Measurements from ENCODE around the gene LSMEM2.
A peak's percentile ranks its signal among the peaks of the same experiment; 100 is the strongest.
"Not testable (repeated sequence)": the region's sequence is repeated elsewhere in the genome, so short reads cannot be mapped to it uniquely, and the experiment has no call there.

LSMEM2 gene

DNA sequence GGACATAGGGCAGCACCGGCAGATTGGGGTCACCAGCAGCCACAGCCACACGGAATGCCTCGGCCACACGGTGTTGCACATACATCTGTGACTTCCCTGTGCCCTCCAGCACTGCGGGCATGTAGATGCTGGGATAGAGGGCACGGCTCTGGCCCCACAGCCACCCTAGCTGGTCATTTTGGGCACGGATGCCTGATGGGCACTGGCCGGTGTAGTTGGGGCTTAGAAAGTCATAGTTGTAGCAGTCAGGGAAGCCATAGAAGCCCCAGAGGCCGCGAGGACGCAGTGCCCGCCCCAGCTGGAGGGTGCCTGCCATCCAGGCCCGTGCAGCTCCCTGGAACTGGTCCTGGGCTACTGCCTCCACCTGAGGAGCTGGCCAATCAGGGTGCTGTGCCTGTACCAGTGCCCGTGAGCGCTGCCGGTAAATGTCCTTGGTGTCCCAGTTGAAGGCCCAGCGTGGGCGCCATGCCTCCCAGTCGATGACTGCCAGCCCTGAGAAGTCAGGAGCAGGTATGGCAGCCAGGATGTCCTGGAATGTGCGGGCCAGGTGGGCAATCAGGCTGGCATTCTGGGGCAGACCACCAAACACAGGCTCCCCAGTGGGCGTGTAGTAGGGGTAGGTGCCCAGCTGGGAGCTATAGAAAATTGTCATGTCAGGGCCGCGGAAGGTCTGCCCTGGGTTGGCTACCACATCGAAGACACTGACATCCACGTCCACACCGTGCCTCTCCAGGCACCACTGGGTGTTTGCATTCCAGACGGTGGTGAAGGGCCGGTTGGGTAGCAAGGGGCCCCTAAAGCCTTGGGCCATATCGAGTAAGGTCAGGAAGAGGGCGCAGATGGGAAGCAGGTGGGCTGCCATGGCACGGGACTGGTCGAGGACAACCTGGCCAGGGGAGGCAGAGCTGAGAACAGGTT, 23.5 kb downstream of the LSMEM2 start:
- Mint-ChIP-seq H3K4me1 (ENCODE audit: low read depth) (peaks cover 18% of the 10 kb centered on the region), H3K4me3 (no peak overlapping the region), H3K27me3 (ENCODE audit: low read depth) (no peaks in the 10 kb centered on the region), H3K9me3 (no peaks in the 10 kb centered on the region), H3K36me3 (ENCODE audit: low read depth) (peaks cover 3% of the 10 kb centered on the region), H3K27ac (no peak overlapping the region)

- H3K4me3 Mint-ChIP-seq, result no peak within 1 kb of the TSS
- peaks cover 10% of the 10 kb centered on the region for H3K4me1 Mint-ChIP-seq (ENCODE audit: low read depth)
- H3K9me3 Mint-ChIP-seq, result no peaks in the 10 kb centered on the region
- H3K27ac Mint-ChIP-seq, result no peak within 1 kb of the TSS
- no peaks in the 10 kb centered on the region for H3K27me3 Mint-ChIP-seq (ENCODE audit: low read depth)
- H3K36me3 Mint-ChIP-seq (ENCODE audit: low read depth), result peaks cover under 1% of the 10 kb centered on the region
These were observed 24.3 kb downstream of the LSMEM2 start, which contains the start of gene HYAL1 for GRCh38 chr3:50303013-50303815. HYAL1 (minus strand) TSS chr3:50303574; CDS start chr3:50302956, 618 bp downstream.

- peaks cover 9% of the 10 kb centered on the region for H3K4me1 Mint-ChIP-seq (ENCODE audit: low read depth)
- no peak overlapping the region for H3K4me3 Mint-ChIP-seq
- H3K27me3 Mint-ChIP-seq (ENCODE audit: low read depth), result no peaks in the 10 kb centered on the region
- H3K27ac Mint-ChIP-seq, result no peak overlapping the region
- no peaks in the 10 kb centered on the region for H3K9me3 Mint-ChIP-seq
- H3K36me3 Mint-ChIP-seq (ENCODE audit: low read depth), result no peaks in the 10 kb centered on the region
These were observed 25.7 kb downstream of the LSMEM2 start for GRCh38 chr3:50304601-50305000.

DNA sequence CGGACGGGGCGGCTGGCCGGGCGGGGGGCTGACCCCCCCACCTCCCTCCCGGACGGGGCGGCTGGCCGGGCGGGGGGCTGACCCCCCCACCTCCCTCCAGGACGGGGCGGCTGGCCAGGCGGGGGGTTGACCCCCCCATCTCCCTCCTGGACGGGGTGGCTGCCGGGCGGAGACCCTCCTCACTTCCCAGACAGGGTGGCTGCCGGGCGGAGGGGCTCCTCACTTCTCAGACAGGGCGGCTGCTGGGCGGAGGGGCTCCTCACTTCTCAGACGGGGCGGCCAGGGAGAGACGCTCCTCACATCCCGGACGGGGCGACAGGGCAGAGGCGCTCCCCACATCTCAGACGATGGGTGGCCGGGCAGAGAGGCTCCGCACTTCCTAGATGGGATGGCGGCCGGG, 33.2 kb downstream of the LSMEM2 start:
- H3K9me3 Mint-ChIP-seq; H3K4me3 Mint-ChIP-seq; H3K27ac Mint-ChIP-seq; H3K36me3 Mint-ChIP-seq (ENCODE audit: low read depth); H3K27me3 Mint-ChIP-seq (ENCODE audit: low read depth): not testable (repeated sequence)
- peaks cover 13% of the 10 kb centered on the region for H3K4me1 Mint-ChIP-seq (ENCODE audit: low read depth)

DNA sequence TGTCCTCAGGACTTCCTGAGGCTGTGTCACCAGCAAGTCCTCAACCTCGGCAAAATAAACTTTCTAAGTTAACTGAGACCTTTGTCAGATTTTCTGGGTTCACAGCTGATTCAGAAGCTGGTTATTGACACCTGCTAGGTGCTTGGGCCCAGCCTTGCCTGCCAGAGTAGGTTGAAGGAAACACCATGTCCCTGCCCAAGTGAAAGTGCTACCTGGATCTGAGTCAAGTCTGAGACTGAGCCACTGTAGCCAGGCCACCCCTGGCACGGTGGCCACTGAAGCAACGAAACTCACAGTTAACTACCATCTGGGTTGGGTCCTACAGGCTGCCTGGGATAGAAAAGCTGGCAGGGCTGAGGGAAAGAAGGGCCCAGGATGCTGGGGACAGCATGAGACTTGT, 35.5 kb downstream of the LSMEM2 start:
- peaks cover 21% of the 10 kb centered on the region for H3K4me1 Mint-ChIP-seq (ENCODE audit: low read depth)
- no peak overlapping the region for H3K27ac Mint-ChIP-seq
- H3K27me3 Mint-ChIP-seq (ENCODE audit: low read depth), result no peaks in the 10 kb centered on the region
- H3K4me3 Mint-ChIP-seq, result no peak overlapping the region
- peaks cover 7% of the 10 kb centered on the region for H3K36me3 Mint-ChIP-seq (ENCODE audit: low read depth)
- no peaks in the 10 kb centered on the region for H3K9me3 Mint-ChIP-seq

DNA sequence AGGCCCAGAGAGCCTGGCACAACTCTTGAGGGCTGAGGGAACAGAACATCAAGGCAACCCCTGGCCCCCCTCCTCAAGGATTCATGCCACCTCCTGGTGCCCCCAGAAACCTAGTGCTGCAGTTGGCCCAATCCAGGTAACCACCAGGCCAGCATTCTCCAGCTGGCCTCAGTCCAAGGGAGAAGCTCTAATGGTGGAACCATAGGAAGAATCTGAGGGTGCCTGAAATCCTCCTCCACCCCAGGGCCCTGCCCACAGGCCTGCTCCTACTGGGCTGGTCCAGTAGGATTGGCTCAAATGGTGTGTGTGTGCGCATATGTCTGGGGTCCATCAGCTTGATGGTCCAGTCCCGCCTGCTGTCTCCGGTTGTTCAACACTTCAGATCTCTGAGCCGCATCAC, 35.9 kb downstream of the LSMEM2 start:
- peaks cover 7% of the 10 kb centered on the region for H3K36me3 Mint-ChIP-seq (ENCODE audit: low read depth)
- H3K27me3 Mint-ChIP-seq (ENCODE audit: low read depth), result no peaks in the 10 kb centered on the region
- no peak overlapping the region for H3K4me3 Mint-ChIP-seq
- no peaks in the 10 kb centered on the region for H3K9me3 Mint-ChIP-seq
- peak overlapping the region; percentile 41 for H3K27ac Mint-ChIP-seq
- peaks cover 24% of the 10 kb centered on the region for H3K4me1 Mint-ChIP-seq (ENCODE audit: low read depth)

- peak overlapping the region; percentile 71 for H3K27ac Mint-ChIP-seq
- H3K9me3 Mint-ChIP-seq, result no peaks in the 10 kb centered on the region
- H3K4me3 Mint-ChIP-seq, result peak overlapping the region; percentile 10
- peaks cover 31% of the 10 kb centered on the region for H3K4me1 Mint-ChIP-seq (ENCODE audit: low read depth)
- peaks cover 7% of the 10 kb centered on the region for H3K36me3 Mint-ChIP-seq (ENCODE audit: low read depth)
- H3K27me3 Mint-ChIP-seq (ENCODE audit: low read depth), result no peaks in the 10 kb centered on the region
These were observed 37.9 kb downstream of the LSMEM2 start for GRCh38 chr3:50316657-50317242.

DNA sequence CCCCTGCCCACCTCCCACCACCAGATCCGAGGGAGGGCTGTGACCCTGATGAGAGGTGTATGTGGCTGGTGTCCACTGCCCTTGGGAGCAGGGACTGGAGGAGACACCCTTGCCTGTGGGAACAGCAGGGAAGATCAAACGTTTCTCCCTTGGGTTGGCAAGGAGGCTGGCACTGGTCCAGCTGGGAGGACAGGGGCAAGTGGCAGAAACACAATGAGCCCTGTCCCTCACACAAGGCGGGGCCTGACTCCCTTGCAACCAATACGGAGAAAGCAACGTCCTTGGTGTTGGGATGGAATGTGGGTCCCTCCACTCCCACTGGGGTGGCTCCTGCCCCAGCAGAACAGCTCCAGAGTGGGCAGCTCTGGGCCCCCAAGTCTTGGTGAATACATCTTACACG, 38.4 kb downstream of the LSMEM2 start:
- Mint-ChIP-seq H3K27ac (no peak overlapping the region), H3K27me3 (ENCODE audit: low read depth) (no peaks in the 10 kb centered on the region), H3K4me3 (no peak overlapping the region), H3K9me3 (no peaks in the 10 kb centered on the region), H3K36me3 (ENCODE audit: low read depth) (peaks cover 7% of the 10 kb centered on the region), H3K4me1 (ENCODE audit: low read depth) (peaks cover 31% of the 10 kb centered on the region)

- Mint-ChIP-seq H3K36me3 (ENCODE audit: low read depth) (peaks cover 7% of the 10 kb centered on the region), H3K27ac (no peak overlapping the region), H3K27me3 (ENCODE audit: low read depth) (no peaks in the 10 kb centered on the region), H3K9me3 (no peaks in the 10 kb centered on the region), H3K4me1 (ENCODE audit: low read depth) (peaks cover 31% of the 10 kb centered on the region), H3K4me3 (no peak overlapping the region)
These were observed 39.3 kb downstream of the LSMEM2 start for GRCh38 chr3:50318163-50318562.

- no peaks in the 10 kb centered on the region for H3K9me3 Mint-ChIP-seq
- no peak overlapping the region for H3K27ac Mint-ChIP-seq
- H3K27me3 Mint-ChIP-seq (ENCODE audit: low read depth), result no peaks in the 10 kb centered on the region
- H3K36me3 Mint-ChIP-seq (ENCODE audit: low read depth), result peaks cover 7% of the 10 kb centered on the region
- H3K4me3 Mint-ChIP-seq, result peak overlapping the region; percentile 31
- peaks cover 32% of the 10 kb centered on the region for H3K4me1 Mint-ChIP-seq (ENCODE audit: low read depth)
These were observed 39.7 kb downstream of the LSMEM2 start for GRCh38 chr3:50318615-50319014.

GRCh38 chr3:50319181-50319893, 40.5 kb downstream of the LSMEM2 start:
- peaks cover 5% of the 10 kb centered on the region for H3K36me3 Mint-ChIP-seq (ENCODE audit: low read depth)
- H3K27me3 Mint-ChIP-seq (ENCODE audit: low read depth), result no peaks in the 10 kb centered on the region
- peaks cover 32% of the 10 kb centered on the region for H3K4me1 Mint-ChIP-seq (ENCODE audit: low read depth)
- no peaks in the 10 kb centered on the region for H3K9me3 Mint-ChIP-seq
- no peak overlapping the region for H3K4me3 Mint-ChIP-seq
- no peak overlapping the region for H3K27ac Mint-ChIP-seq

DNA sequence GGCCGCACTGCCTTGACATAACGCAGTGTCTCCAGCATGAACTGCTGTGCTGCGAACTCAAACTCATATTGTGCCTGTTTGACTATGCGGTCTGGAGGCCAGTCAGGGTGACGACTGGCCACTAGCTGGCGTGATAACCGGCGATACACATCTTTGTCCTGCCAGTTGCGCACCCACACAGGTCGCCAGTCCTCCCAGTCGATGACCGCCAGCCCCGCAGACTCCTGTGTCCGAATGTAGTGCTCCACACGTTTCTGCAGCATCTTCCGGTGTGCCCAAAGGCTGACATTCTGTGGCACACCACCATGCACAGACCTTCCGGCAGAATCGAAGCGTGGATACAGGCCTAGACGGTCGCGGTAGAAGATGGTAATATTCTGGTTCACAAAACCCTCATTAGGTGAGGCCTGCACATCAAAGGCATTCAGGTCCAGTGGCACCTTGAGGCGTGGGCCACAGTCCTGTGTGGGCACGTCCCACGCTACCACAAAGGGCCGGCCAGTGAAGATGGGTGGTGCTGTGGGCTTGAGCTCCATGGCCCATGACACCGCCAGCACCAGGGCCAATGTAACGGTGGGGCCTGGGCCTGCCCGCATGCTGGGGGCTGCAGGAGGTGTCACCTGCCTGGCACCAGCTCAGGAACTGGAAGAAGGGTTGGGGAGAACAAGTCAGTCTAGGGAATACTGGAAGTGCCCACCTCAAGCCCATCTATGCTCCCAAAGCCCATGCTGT, 41.2 kb downstream of the LSMEM2 start:
- H3K9me3 Mint-ChIP-seq, result no peaks in the 10 kb centered on the region
- no peak overlapping the region for H3K27ac Mint-ChIP-seq

DNA sequence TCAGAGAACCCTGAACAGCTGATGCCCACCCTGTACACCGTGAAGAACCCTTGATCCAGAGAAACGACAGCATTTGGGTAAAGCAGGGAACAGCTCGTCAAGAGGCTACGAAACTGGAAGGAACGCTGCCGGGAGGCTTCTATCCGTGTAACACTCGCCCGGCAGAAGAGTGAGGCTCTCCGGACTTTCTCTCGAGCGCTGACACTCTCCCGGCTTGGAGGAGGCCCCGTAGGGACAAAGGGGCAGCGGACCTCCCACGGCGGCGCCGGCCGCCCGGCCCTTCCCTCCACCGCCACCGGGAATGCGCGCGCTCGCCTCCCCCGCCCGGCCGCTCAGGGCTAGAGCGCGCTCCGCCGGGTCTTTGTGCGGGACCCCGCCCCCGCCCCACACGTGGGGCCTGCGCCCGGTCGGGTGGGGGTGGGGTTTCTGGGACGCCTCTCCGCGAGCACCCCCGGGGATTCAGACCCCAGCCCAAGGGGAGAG, 42.0 kb downstream of the LSMEM2 start:
- Mint-ChIP-seq H3K4me1 (ENCODE audit: low read depth) (peaks cover 33% of the 10 kb centered on the region), H3K4me3 (peak overlapping the region; percentile 90), H3K27me3 (ENCODE audit: low read depth) (no peaks in the 10 kb centered on the region), H3K27ac (peak overlapping the region; percentile 81), H3K36me3 (ENCODE audit: low read depth) (peaks cover 7% of the 10 kb centered on the region), H3K9me3 (no peaks in the 10 kb centered on the region)

More for the DNA sequence above, 41.2 kb downstream of the LSMEM2 start:
- no peaks in the 10 kb centered on the region for H3K27me3 Mint-ChIP-seq (ENCODE audit: low read depth)
- H3K36me3 Mint-ChIP-seq (ENCODE audit: low read depth), result peaks cover 7% of the 10 kb centered on the region
- H3K4me3 Mint-ChIP-seq, result peak overlapping the region; percentile 90
- H3K4me1 Mint-ChIP-seq (ENCODE audit: low read depth), result peaks cover 36% of the 10 kb centered on the region

All from T-helper 1 cell treated with Interleukin-12 subunit alpha and Interleukin-12 subunit beta and Interleukin-4 antibody, amounts not matched to agents 30 μg/mL and 1 μg/mL, for 36 hours (primary cell).